ENCODE measurements around the gene RAMP1.

RAMP1 gene

GRCh38 chr2:237922641-237923361, 63.4 kb downstream of the RAMP1 start:
- TF ChIP-seq MAX (IDR thresholded peaks at IDR 0.05; ENCODE audit: low read depth, low read length), result no peak
- no peak for TF ChIP-seq MYC (IDR thresholded peaks at IDR 0.05; ENCODE audit: low read depth, low read length)
- TF ChIP-seq CTCF (IDR thresholded peaks at IDR 0.05; ENCODE audit: low read depth, low read length), result no peak
- no peak for TF ChIP-seq POLR2A (IDR thresholded peaks at IDR 0.05; ENCODE audit: extremely low read depth, insufficient read length)
- DNase-seq (ENCODE audit: low read depth), result no peak
- H3K4me3 ChIP-seq (ENCODE audit: low read depth, low read length), result no peak overlapping the region

GRCh38 chr2:237923481-237924163, 64.2 kb downstream of the RAMP1 start:
- H3K4me3 ChIP-seq (ENCODE audit: low read depth, low read length), result no peak overlapping the region
- peak; percentile 52 for DNase-seq (ENCODE audit: low read depth)
- TF ChIP-seq POLR2A (IDR thresholded peaks at IDR 0.05; ENCODE audit: extremely low read depth, insufficient read length) (no peak), MYC (IDR thresholded peaks at IDR 0.05; ENCODE audit: low read depth, low read length) (peak; percentile 32; the same call in 1 of the 2 replicates), CTCF (IDR thresholded peaks at IDR 0.05; ENCODE audit: low read depth, low read length) (peak; percentile 58), MAX (IDR thresholded peaks at IDR 0.05; ENCODE audit: low read depth, low read length) (no peak)

GRCh38 chr2:237924164-237924534, 64.7 kb downstream of the RAMP1 start:
- no peak for TF ChIP-seq CTCF (IDR thresholded peaks at IDR 0.05; ENCODE audit: low read depth, low read length)
- TF ChIP-seq MYC (IDR thresholded peaks at IDR 0.05; ENCODE audit: low read depth, low read length), result no peak
- no peak for TF ChIP-seq POLR2A (IDR thresholded peaks at IDR 0.05; ENCODE audit: extremely low read depth, insufficient read length)
- no peak for TF ChIP-seq MAX (IDR thresholded peaks at IDR 0.05; ENCODE audit: low read depth, low read length)
- no peak for DNase-seq (ENCODE audit: low read depth)
- no peak overlapping the region for H3K4me3 ChIP-seq (ENCODE audit: low read depth, low read length)

- H3K4me3 ChIP-seq (ENCODE audit: low read depth, low read length), result no peak overlapping the region
- TF ChIP-seq POLR2A (IDR thresholded peaks at IDR 0.05; ENCODE audit: extremely low read depth, insufficient read length), result no peak
- no peak for TF ChIP-seq MYC (IDR thresholded peaks at IDR 0.05; ENCODE audit: low read depth, low read length)
- no peak for TF ChIP-seq MAX (IDR thresholded peaks at IDR 0.05; ENCODE audit: low read depth, low read length)
- no peak for TF ChIP-seq CTCF (IDR thresholded peaks at IDR 0.05; ENCODE audit: low read depth, low read length)
- no peak for DNase-seq (ENCODE audit: low read depth)
These were observed 67.7 kb downstream of the RAMP1 start for GRCh38 chr2:237927135-237927534.

- DNase-seq (ENCODE audit: low read depth), result no peak
- no peak overlapping the region for H3K4me3 ChIP-seq (ENCODE audit: low read depth, low read length)
- TF ChIP-seq MAX (IDR thresholded peaks at IDR 0.05; ENCODE audit: low read depth, low read length) (no peak), POLR2A (IDR thresholded peaks at IDR 0.05; ENCODE audit: extremely low read depth, insufficient read length) (no peak), MYC (IDR thresholded peaks at IDR 0.05; ENCODE audit: low read depth, low read length) (no peak)
These were observed 68.6 kb downstream of the RAMP1 start for GRCh38 chr2:237927986-237928385.

- H3K4me3 ChIP-seq (ENCODE audit: low read depth, low read length), result no peak overlapping the region
- TF ChIP-seq CTCF (IDR thresholded peaks at IDR 0.05; ENCODE audit: low read depth, low read length) (no peak), MAX (IDR thresholded peaks at IDR 0.05; ENCODE audit: low read depth, low read length) (no peak)
- no peak for DNase-seq (ENCODE audit: low read depth)
These were observed 70.6 kb downstream of the RAMP1 start for GRCh38 chr2:237929979-237930378.

Data from NB4 (cell line).